ENCODE measurements around the gene FDPS. TPM values are rescaled to one million over a fixed set of nuclear protein-coding genes. Genes with fewer than 3 reads are reported as not detected.

The FDPS gene
- total and polyA plus RNA-seq, 11 donors, result 63.7 to 120 (median 77.6) TPM

GRCh38 chr1:155309423-155310021, 856 bp downstream of the FDPS start:
- Histone ChIP-seq H3K36me3 (peaks cover 0 to 40% (median 25%) of the 10 kb centered on the region in 9 donors), H3K4me3 (peak overlapping the region; percentile 66 to 96 (median 80)), H3K27me3 (no peaks in the 10 kb centered on the region), H3K27ac (peak overlapping the region; percentile 80 to 95 (median 90)), H3K4me1 (peaks cover 4 to 34% (median 18%) of the 10 kb centered on the region in 12 donors), H3K9me3 (no peaks in the 10 kb centered on the region)
- 10 to 16% (median 11%) methylated on average over 7 to 11 of the region's 11 CpGs for whole genome bisulfite sequencing, 4 donors
- TF ChIP-seq POLR2A (IDR thresholded peaks at IDR 0.05) (peak in 1 of 2 donors; percentile 9), CTCF (IDR thresholded peaks at IDR 0.05) (no peak)
- intact Hi-C loops (cut with DNase I), result loop anchor here in 4 of 10 donors (2.0 to 5.0 kb wide), 4 partner anchors 13 to 57 kb away; partner anchors contain the start of genes ENTREP3 (in 1 of the 4) and SCAMP3 (in 1 of the 4)
- DNase-seq (peak; percentile 40 to 68 (median 52)), ATAC-seq (peak in 3 of 4 donors; percentile 4 to 29 (median 7))

DNA sequence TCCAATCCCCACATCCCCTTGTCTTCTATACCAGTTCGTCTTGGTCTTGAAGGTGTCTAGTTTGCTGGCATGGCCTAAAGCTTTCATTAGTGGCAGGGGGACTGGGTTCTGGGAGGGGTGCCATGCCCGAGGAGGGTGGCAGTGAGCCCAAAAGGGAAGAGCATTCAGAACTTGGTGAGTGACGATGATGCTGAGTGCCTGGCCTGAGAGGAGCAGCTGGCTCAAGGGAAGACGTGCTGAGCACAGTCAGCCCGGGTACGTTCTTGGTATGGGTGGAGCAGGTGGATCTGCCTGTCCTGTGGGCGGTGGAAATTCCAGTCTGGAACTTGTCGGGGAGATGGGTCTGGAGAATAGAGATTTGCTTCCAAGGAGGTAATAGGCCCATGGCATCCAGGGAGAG, 4.6 kb downstream of the FDPS start:
- ATAC-seq, result no peak
- intact Hi-C loops (cut with DNase I), result no loop called here
- WGBS, 4 donors, result 54 to 70% (median 63%) methylated on average over 8 of the region's 8 CpGs
- Histone ChIP-seq H3K27ac (no peak overlapping the region), H3K36me3 (peaks cover 0 to 73% (median 47%) of the 10 kb centered on the region in 9 donors), H3K4me1 (peaks cover 4 to 26% (median 15%) of the 10 kb centered on the region in 12 donors), H3K9me3 (no peaks in the 10 kb centered on the region), H3K27me3 (no peaks in the 10 kb centered on the region), H3K4me3 (no peak overlapping the region)
- DNase-seq, result no peak
- TF ChIP-seq POLR2A (IDR thresholded peaks at IDR 0.05), result no peak

DNA sequence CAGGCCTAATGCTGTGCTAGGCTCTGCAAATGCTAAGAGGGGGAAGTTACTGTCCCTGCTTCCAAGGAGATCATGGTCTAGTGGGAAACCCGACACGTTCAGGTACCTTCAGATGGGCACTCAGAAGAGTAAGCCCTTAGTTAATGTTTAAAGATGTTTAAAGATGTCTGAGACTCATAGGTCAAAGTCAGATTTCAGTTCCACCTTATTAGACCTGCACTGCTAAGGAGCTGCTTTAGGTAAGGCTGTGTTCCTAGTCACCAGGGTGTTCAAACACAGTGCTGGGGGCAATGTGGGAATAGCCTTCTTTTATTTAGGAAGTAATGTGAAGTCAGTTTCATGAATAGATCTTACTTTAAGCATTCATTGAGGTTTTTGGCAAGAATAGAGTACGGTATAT, 8.3 kb downstream of the FDPS start:
- Histone ChIP-seq H3K27me3 (no peaks in the 10 kb centered on the region), H3K4me1 (peaks cover 0 to 28% (median 16%) of the 10 kb centered on the region in 12 donors), H3K4me3 (no peak overlapping the region), H3K36me3 (peaks cover 0 to 72% (median 48%) of the 10 kb centered on the region in 9 donors), H3K9me3 (no peaks in the 10 kb centered on the region), H3K27ac (no peak overlapping the region)
- intact Hi-C loops (cut with DNase I), result no loop called here
- no peak for DNase-seq
- 98% methylated on average over 3 of the region's 3 CpGs for WGBS, 4 donors
- no peak for TF ChIP-seq POLR2A (IDR thresholded peaks at IDR 0.05)
- TF ChIP-seq CTCF (IDR thresholded peaks at IDR 0.05), result no peak
- ATAC-seq, result no peak

- 95 to 97% (median 96%) methylated on average over 9 of the region's 9 CpGs for WGBS, 4 donors
- intact Hi-C loops (cut with DNase I), result no loop called here
- no peak overlapping the region for H3K27ac ChIP-seq
- DNase-seq, result no peak
- TF ChIP-seq POLR2A (IDR thresholded peaks at IDR 0.05), result no peak
- TF ChIP-seq CTCF (IDR thresholded peaks at IDR 0.05), result no peak
- no peak overlapping the region for H3K4me3 ChIP-seq
- no peak for ATAC-seq
- peaks cover 0 to 60% (median 37%) of the 10 kb centered on the region in 9 donors for H3K36me3 ChIP-seq
- no peaks in the 10 kb centered on the region for H3K27me3 ChIP-seq
- H3K4me1 ChIP-seq, result peaks cover 3 to 34% (median 24%) of the 10 kb centered on the region in 12 donors
- no peaks in the 10 kb centered on the region for H3K9me3 ChIP-seq
Observed at GRCh38 chr1:155318082-155318481, 9.4 kb downstream of the FDPS start.

Data from heart left ventricle (tissue), 16 donors.